ENCODE measurements around the gene NFYB.

The NFYB gene

DNA sequence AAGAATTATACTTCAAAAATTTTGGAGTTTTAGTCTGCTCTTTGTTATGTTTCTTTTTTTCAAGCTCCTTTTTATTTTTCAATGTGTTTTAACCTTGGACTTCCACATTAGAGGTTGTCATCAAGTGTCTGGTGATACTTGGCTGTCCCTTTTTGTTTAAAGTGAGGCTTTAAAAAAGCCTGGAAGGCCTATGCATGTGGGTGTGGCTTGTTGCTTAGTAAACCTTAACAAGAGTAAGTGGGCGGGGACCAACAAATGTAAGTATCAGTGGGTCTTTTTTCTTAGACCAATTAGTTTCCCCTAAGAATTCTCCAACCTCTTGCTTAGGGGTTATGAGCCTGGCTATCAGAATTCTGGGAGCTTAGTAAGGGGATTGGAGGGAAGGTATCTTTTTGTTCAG lies 47.3 kb downstream of the NFYB start:
- Histone ChIP-seq H3K36me3 (ENCODE audit: insufficient read depth, low read length) (peaks cover 8% of the 10 kb centered on the region; the same call in 1 of the 2 replicates), H3K4me3 (ENCODE audit: low read depth, low read length) (no peak overlapping the region)

DNA sequence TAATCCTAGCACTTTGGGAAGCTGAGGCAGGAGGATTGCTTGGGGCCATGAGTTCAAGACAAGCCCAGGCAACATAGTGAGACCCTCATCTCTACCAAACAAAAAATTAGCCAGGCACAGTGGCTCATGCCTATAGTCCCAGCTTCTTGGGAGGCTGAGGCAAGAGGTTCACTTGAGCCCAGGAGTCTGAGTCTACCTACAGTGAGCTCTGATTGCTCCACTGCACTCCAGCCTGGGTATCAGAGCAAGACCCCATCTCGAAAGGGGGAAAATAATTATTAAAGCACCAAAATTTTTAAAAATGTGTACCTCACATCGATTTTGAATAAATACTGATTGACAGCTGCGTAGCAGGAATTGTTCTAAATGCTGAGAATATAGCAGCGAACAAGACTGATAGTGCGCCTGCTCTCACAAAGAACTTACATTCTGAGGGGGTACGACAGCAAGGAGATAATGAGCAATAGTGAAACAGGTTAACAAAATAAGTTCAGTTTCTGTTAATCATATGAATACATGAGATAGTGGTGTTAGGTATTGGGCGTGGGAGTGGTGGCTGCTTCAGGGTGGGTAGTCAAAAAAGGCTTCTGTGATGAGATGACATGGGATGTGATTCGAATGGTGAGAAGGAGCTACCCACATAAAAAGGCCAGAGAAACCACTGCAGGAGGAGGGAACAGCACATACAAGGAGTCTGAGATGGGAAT lies 54.1 kb downstream of the NFYB start:
- Histone ChIP-seq H3K27ac (ENCODE audit: low read depth, low read length) (no peak overlapping the region), H3K4me1 (ENCODE audit: control insufficient read depth, insufficient read depth, low read length, unreplicated experiment) (no peaks in the 10 kb centered on the region), H3K79me2 (ENCODE audit: control insufficient read depth, insufficient read depth, low read length, unreplicated experiment) (no peaks in the 10 kb centered on the region), H2AFZ (ENCODE audit: low read length, unreplicated experiment) (no peak overlapping the region), H3K4me3 (ENCODE audit: low read depth, low read length) (no peak overlapping the region), H3K27me3 (ENCODE audit: insufficient read depth, low read length) (no peaks in the 10 kb centered on the region), H3K36me3 (ENCODE audit: insufficient read depth, low read length) (peaks cover 19% of the 10 kb centered on the region)

More for the DNA sequence above, 47.3 kb downstream of the NFYB start:
- Histone ChIP-seq H2AFZ (ENCODE audit: low read length, unreplicated experiment) (no peak overlapping the region), H3K4me1 (ENCODE audit: control insufficient read depth, insufficient read depth, low read length, unreplicated experiment) (peaks cover 5% of the 10 kb centered on the region), H3K27ac (ENCODE audit: low read depth, low read length) (no peak overlapping the region), H3K79me2 (ENCODE audit: control insufficient read depth, insufficient read depth, low read length, unreplicated experiment) (no peaks in the 10 kb centered on the region), H3K27me3 (ENCODE audit: insufficient read depth, low read length) (no peaks in the 10 kb centered on the region)

GRCh38 chr12:104080764-104081163 lies 57.2 kb downstream of the NFYB start:
- Histone ChIP-seq H3K27me3 (ENCODE audit: insufficient read depth, low read length) (no peaks in the 10 kb centered on the region), H3K36me3 (ENCODE audit: insufficient read depth, low read length) (peaks cover 18% of the 10 kb centered on the region), H3K4me3 (ENCODE audit: low read depth, low read length) (no peak overlapping the region), H2AFZ (ENCODE audit: low read length, unreplicated experiment) (no peak overlapping the region), H3K4me1 (ENCODE audit: control insufficient read depth, insufficient read depth, low read length, unreplicated experiment) (no peaks in the 10 kb centered on the region), H3K27ac (ENCODE audit: low read depth, low read length) (no peak overlapping the region), H3K79me2 (ENCODE audit: control insufficient read depth, insufficient read depth, low read length, unreplicated experiment) (no peaks in the 10 kb centered on the region)

GRCh38 chr12:104079024-104079423 lies 59.0 kb downstream of the NFYB start:
- H3K36me3 ChIP-seq (ENCODE audit: insufficient read depth, low read length), result peaks cover 18% of the 10 kb centered on the region
- H3K4me1 ChIP-seq (ENCODE audit: control insufficient read depth, insufficient read depth, low read length, unreplicated experiment), result no peaks in the 10 kb centered on the region
- no peak overlapping the region for H2AFZ ChIP-seq (ENCODE audit: low read length, unreplicated experiment)
- H3K4me3 ChIP-seq (ENCODE audit: low read depth, low read length), result no peak overlapping the region
- H3K27ac ChIP-seq (ENCODE audit: low read depth, low read length), result no peak overlapping the region
- H3K79me2 ChIP-seq (ENCODE audit: control insufficient read depth, insufficient read depth, low read length, unreplicated experiment), result no peaks in the 10 kb centered on the region
- H3K27me3 ChIP-seq (ENCODE audit: insufficient read depth, low read length), result no peaks in the 10 kb centered on the region

DNA sequence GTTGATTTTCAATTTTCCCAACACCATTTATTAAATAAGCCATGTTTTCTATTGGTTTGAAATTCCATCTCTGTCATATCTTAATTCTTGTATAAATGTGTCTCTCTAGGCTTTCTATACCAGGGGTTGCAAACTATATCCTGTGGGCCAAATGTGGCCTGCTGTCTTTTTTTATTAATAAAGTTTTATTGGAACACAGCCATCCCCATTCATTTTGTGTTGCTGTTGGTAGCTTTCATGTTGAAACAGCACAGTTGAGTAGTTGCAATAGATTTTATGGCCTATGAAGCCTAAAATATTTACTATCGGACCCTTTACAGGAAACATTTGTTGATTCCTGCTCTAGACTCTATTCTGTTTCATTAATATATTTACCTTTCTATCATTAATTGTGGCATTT lies 64.3 kb downstream of the NFYB start:
- Histone ChIP-seq H3K36me3 (ENCODE audit: insufficient read depth, low read length) (peaks cover 7% of the 10 kb centered on the region; the same call in 1 of the 2 replicates), H3K4me3 (ENCODE audit: low read depth, low read length) (no peak overlapping the region), H3K27ac (ENCODE audit: low read depth, low read length) (no peak overlapping the region), H3K79me2 (ENCODE audit: control insufficient read depth, insufficient read depth, low read length, unreplicated experiment) (no peaks in the 10 kb centered on the region), H3K27me3 (ENCODE audit: insufficient read depth, low read length) (no peaks in the 10 kb centered on the region), H2AFZ (ENCODE audit: low read length, unreplicated experiment) (no peak overlapping the region), H3K4me1 (ENCODE audit: control insufficient read depth, insufficient read depth, low read length, unreplicated experiment) (no peaks in the 10 kb centered on the region)

DNA sequence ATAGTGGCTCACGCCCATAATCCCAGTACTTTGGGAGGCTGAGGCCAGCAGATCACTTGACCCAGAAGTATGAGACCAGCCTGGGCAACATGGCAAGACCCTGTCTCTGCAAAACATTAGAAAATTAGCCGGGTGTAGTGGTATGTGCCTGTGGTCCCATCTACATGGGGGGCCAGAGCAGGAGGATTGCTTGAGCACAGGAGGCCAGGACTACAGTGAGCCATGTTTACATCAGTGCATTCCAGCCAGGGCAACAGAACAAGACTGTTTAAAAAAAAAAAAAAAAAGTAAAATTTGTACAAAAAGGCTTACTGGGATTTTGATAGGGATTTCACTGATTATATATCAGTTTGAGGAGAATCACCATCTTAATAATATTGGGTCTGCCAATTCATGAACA lies 65.9 kb downstream of the NFYB start:
- Histone ChIP-seq H3K4me1 (ENCODE audit: control insufficient read depth, insufficient read depth, low read length, unreplicated experiment) (peaks cover 3% of the 10 kb centered on the region), H3K79me2 (ENCODE audit: control insufficient read depth, insufficient read depth, low read length, unreplicated experiment) (peaks cover 3% of the 10 kb centered on the region), H3K4me3 (ENCODE audit: low read depth, low read length) (no peak overlapping the region), H3K36me3 (ENCODE audit: insufficient read depth, low read length) (peaks cover 7% of the 10 kb centered on the region; the same call in 1 of the 2 replicates), H3K27me3 (ENCODE audit: insufficient read depth, low read length) (no peaks in the 10 kb centered on the region), H2AFZ (ENCODE audit: low read length, unreplicated experiment) (no peak overlapping the region), H3K27ac (ENCODE audit: low read depth, low read length) (no peak overlapping the region)

All from ACC112 (cell line).